ENCODE data around the gene PSME2. TPM values are rescaled to one million over a fixed set of nuclear protein-coding genes. Genes with fewer than 3 reads are reported as not detected.
A peak's percentile ranks its signal among the peaks of the same experiment; 100 is the strongest.

The PSME2 gene
- total RNA-seq, 2 donors from 2014 or later = 24.6 to 28.8 TPM

DNA sequence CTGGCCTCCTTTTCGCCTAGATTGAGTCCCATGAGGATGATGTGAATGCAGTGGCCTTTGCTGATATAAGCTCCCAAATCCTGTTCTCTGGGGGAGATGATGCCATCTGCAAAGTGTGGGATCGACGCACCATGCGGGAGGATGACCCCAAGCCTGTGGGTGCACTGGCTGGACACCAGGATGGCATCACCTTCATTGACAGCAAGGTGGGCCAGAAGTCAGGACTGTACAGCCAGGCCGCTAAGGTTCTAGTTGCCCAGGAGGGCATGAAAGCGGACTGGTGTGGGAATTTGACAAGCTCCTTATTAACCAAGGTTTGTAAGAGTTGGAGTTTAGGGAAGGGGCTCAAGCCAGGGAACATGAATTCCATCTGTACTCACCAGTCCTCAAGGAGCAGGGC lies 26.7 kb downstream of the PSME2 start:
- ATAC-seq (ENCODE audit: insufficient number of reproducible peaks, low FRiP score, low read depth) (no peak), DNase-seq (ENCODE audit: low spot score) (no peak)
- Histone ChIP-seq H3K9me3 (no peaks in the 10 kb centered on the region), H3K4me3 (no peak overlapping the region), H3K4me1 (ENCODE audit: control insufficient read depth in 1 of 2, low read depth in 2 of 2) (peaks cover 7 to 18% of the 10 kb centered on the region in 2 donors), H3K27me3 (replicated peaks; ENCODE audit: insufficient read depth) (no peaks in the 10 kb centered on the region), H3K36me3 (peaks cover 37% of the 10 kb centered on the region), H3K27ac (no peak overlapping the region)
- TF ChIP-seq, protein P1, sequence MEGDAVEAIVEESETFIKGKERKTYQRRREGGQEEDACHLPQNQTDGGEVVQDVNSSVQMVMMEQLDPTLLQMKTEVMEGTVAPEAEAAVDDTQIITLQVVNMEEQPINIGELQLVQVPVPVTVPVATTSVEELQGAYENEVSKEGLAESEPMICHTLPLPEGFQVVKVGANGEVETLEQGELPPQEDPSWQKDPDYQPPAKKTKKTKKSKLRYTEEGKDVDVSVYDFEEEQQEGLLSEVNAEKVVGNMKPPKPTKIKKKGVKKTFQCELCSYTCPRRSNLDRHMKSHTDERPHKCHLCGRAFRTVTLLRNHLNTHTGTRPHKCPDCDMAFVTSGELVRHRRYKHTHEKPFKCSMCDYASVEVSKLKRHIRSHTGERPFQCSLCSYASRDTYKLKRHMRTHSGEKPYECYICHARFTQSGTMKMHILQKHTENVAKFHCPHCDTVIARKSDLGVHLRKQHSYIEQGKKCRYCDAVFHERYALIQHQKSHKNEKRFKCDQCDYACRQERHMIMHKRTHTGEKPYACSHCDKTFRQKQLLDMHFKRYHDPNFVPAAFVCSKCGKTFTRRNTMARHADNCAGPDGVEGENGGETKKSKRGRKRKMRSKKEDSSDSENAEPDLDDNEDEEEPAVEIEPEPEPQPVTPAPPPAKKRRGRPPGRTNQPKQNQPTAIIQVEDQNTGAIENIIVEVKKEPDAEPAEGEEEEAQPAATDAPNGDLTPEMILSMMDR (IDR thresholded peaks at IDR 0.05) = no peak

DNA sequence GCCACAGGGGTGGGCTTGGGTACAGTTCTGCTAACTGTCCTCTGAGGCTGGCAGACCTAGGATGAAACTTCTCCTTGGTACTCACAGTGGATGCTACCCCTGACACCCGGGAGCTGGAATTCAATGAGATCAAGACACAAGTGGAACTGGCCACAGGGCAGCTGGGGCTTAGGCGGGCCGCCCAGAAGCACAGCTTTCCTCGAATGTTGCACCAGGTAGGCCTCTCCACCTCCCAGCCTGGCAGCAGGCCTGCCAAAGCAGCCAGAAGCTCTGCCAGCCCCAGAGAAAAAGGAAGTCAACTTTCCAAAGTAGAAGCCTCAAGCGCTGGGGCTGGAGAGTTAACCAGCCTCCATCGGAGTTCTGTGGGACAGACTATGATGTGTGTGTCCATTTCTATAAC lies 29.2 kb downstream of the PSME2 start:
- Histone ChIP-seq H3K27me3 (replicated peaks; ENCODE audit: insufficient read depth) (no peaks in the 10 kb centered on the region), H3K4me1 (ENCODE audit: control insufficient read depth in 1 of 2, low read depth in 2 of 2) (peaks cover 7 to 18% of the 10 kb centered on the region in 2 donors), H3K4me3 (no peak overlapping the region), H3K27ac (no peak overlapping the region), H3K9me3 (no peaks in the 10 kb centered on the region), H3K36me3 (peaks cover 26% of the 10 kb centered on the region)
- ATAC-seq (ENCODE audit: insufficient number of reproducible peaks, low FRiP score, low read depth) = no peak
- TF ChIP-seq, protein P1 (IDR thresholded peaks at IDR 0.05) = no peak
- DNase-seq (ENCODE audit: low spot score) = no peak

DNA sequence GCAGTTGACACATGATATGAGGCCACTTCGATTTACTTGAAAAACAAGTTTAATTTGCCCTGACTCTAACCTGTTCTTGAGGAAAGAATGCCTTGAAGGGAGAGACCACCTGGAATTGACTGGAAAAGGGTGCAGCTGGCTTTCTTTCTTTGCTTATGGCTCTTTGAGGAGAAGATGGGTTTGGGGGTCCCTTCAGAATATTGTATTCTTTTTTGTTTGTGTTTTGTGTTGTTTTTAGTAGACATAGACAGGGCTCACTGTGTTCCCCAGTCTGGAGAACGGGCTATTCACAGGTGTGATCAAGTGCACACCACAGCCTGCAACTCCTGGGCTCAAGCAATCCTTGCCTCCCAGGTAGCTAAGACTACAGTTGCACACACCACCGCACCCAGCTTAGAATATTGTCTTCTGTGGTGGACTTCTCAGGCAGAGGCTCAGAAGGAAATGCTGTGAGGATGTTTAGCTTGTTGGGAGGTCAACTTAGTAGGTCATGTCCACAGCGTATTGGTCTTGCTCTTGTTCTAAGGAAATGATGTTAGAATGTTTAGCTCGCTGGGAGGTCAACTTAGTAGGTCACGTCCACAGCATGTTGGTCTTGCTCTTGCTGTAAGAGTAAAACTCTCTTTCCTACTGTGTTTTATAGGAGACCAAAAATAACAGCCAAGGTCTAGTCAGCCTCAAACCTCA lies 30.1 kb downstream of the PSME2 start:
- H3K27ac ChIP-seq = no peak overlapping the region
- H3K36me3 ChIP-seq = peaks cover 19% of the 10 kb centered on the region
- ATAC-seq (ENCODE audit: insufficient number of reproducible peaks, low FRiP score, low read depth) (no peak), DNase-seq (ENCODE audit: low spot score) (no peak)
- TF ChIP-seq, protein P1 (IDR thresholded peaks at IDR 0.05) = no peak
- H3K27me3 ChIP-seq (replicated peaks; ENCODE audit: insufficient read depth) = no peaks in the 10 kb centered on the region
- H3K9me3 ChIP-seq = no peaks in the 10 kb centered on the region
- peak overlapping the region; percentile 92 for H3K4me3 ChIP-seq
- peaks cover 7 to 18% of the 10 kb centered on the region in 2 donors for H3K4me1 ChIP-seq (ENCODE audit: control insufficient read depth in 1 of 2, low read depth in 2 of 2)

DNA sequence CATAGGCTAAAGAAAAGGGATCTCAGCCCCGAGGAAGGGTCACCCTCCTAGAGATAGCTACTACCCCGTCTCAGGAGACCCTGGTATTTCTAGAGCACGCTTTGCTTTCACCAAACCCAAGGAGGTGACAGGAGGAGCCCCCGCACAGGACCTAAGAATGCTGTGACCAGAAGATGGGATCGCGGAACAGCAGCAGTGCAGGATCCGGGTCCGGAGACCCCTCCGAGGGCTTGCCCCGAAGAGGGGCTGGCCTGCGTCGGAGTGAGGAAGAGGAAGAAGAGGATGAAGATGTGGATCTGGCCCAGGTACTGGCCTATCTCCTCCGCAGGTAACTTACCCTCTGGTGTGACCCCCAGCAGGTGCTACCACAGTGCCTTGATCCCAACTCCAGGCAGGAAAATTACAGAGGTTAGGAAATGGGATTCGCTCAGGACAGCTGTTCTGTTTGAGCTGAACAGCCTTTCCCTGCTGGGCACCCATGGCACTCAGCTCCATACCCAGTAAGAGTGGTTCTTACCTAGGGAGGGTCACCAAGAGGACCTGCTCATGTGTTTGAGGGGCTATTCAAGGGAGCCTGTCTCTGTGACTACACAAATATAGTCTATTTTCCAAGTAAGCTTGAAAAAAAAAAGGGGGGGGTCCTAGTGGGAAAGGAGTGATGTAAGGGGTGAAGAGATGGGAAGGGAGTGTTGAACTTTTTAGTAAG lies 30.8 kb downstream of the PSME2 start:
- no peak for DNase-seq (ENCODE audit: low spot score)
- TF ChIP-seq, protein P1 (IDR thresholded peaks at IDR 0.05) = no peak
- H3K4me1 ChIP-seq (ENCODE audit: control insufficient read depth in 1 of 2, low read depth in 2 of 2) = peaks cover 7 to 18% of the 10 kb centered on the region in 2 donors
- H3K4me3 ChIP-seq = peak overlapping the region; percentile 92
- no peak for ATAC-seq (ENCODE audit: insufficient number of reproducible peaks, low FRiP score, low read depth)
- H3K27ac ChIP-seq = peak overlapping the region; percentile 98
- no peaks in the 10 kb centered on the region for H3K27me3 ChIP-seq (replicated peaks; ENCODE audit: insufficient read depth)
- H3K36me3 ChIP-seq = peaks cover 13% of the 10 kb centered on the region
- no peaks in the 10 kb centered on the region for H3K9me3 ChIP-seq

DNA sequence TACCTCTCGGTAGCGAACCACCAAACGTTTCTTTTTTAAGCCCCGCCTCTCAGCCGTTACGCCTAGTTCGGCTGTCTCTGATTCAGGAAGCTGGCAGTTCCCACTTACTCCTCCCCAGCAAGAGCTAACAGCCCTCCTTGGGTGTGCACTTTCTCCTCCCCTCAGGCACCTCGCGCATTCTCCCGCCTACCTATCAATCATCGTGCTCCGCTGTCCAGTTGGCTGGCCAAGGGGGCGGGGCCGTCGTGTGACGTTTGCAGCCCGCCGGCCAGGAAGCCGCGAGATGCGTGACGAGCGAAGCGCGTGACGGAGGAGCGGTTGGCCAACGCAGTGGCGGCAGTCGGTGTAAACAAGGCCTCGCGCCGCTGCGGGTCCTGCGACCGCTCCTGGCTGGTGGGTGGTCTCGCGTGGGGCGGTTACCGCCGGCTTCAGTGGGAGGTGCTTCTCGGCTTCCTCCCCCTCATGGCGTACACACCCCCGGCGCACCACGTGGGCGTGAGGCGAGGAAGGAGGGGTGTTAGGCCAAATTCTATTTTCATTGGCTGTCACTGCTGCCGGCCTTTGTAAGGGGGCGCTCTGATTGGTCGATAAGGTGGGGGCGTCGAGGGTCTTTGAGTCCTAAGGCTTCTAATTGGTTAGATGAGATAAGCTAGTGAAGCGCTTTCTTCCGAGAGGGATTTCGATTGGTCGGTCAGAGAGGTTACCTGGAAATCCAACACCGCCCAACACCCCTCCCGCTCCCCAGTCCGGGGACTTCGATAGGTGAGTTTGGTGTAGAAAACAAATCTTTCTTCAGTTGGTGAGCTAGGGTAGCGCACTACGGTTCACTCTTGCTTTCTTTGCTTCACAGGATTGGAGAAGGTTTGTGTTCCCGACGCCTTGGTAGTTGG lies 31.6 kb downstream of the PSME2 start, which contains the start of the genes DCAF11 and NRL:
Gene DCAF11 (plus strand): TSS at position 246 of the 890 bp plus-strand sequence. CDS start 818 bp downstream, outside the sequence.
Gene NRL (minus strand): TSS at position 418 of the 890 bp plus-strand sequence. CDS start 32,101 bp downstream, outside the sequence.
- Histone ChIP-seq H3K36me3 (peaks cover 10% of the 10 kb centered on the region), H3K27me3 (replicated peaks; ENCODE audit: insufficient read depth) (no peaks in the 10 kb centered on the region), H3K9me3 (no peaks in the 10 kb centered on the region), H3K4me3 (peak within 1 kb of the TSS; percentile 92), H3K27ac (peak within 1 kb of the TSS; percentile 98), H3K4me1 (ENCODE audit: control insufficient read depth in 1 of 2, low read depth in 2 of 2) (peaks cover 7 to 18% of the 10 kb centered on the region in 2 donors)
- peak; percentile 97 for DNase-seq (ENCODE audit: low spot score)
- TF ChIP-seq, protein P1 (IDR thresholded peaks at IDR 0.05) = no peak
- peak; percentile 97 for ATAC-seq (ENCODE audit: insufficient number of reproducible peaks, low FRiP score, low read depth)

Measured in thoracic aorta (tissue), 2 donors.